ENCODE results near the gene BHMT2.

DNA sequence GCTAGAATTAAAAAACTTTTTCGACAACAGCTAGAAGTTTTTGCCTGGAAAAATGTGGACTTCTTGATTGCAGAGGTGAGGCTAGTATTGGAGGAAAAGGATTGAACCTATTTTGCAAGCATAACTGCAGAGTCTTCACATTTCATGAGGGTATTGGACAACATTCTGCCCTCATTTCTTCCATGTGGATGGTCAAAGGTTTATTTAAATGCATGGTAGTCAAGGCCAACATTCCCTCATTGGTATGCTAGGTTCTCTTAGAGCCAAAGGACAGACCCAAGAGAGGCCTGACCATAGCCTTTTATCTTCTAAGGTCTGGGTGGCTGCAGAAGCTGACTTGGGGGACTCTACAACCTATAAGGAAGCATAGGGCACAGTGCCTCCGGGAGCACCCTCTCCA is 11.2 kb downstream of the BHMT2 start:
- TF ChIP-seq CTCF (IDR thresholded peaks at IDR 0.05), result no peak
- TF ChIP-seq POLR2A (IDR thresholded peaks at IDR 0.05), result no peak
